HG02798 (cell line): ENCODE results near the gene SRRM5.
"Not testable (repeated sequence)": the region's sequence is repeated elsewhere in the genome, so short reads cannot be mapped to it uniquely, and the experiment has no call there.

ENCODE experiments used
- ATAC-seq: cut with Tn5 transposase; IDR thresholded peaks from one replicate; pipeline ENCODE4 v1.9.1; 2021; ENCODE audit warnings: mild to moderate bottlenecking; ENCODE audit not compliant: unreplicated experiment, poor library complexity

Gene SRRM5, protein sequence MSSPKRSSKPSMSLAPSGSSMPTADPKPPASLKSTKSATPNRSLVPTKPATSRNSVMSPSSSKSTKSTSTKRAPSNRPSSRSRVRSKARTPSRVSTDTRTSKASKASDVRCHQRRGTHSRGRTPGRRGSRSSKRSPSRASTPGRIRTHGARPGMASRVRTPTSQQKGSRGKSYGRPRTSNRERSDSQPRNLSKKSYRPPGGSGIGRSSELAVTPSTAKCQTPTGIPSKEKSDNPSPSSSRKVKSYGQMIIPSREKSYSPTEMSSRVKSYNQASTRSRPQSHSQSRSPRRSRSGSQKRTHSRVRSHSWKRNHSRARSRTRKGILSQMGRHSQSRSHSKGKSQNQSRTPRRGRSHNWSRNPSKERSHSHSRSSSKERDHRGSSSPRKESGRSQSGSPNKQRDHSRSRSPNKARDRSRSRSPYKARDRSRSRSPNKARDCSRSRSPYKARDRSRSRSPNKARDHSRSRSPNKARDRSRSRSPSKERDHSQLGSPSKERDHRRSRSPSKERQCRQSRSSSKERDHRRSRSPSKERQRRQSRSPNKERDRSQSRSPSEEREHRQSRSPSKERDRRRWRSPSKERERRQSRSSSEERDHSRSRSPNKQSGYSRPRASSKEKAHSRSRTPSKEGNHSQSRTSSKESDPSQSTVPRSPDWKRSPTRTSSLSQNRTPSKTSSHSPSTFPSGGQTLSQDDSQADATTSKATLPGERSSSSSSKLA

GRCh38 chr19:43611788-43612187, at the start of gene SRRM5:
Gene SRRM5 (plus strand): TSS chr19:43612088. CDS start chr19:43612122, 34 bp downstream.
- no peak for ATAC-seq

DNA sequence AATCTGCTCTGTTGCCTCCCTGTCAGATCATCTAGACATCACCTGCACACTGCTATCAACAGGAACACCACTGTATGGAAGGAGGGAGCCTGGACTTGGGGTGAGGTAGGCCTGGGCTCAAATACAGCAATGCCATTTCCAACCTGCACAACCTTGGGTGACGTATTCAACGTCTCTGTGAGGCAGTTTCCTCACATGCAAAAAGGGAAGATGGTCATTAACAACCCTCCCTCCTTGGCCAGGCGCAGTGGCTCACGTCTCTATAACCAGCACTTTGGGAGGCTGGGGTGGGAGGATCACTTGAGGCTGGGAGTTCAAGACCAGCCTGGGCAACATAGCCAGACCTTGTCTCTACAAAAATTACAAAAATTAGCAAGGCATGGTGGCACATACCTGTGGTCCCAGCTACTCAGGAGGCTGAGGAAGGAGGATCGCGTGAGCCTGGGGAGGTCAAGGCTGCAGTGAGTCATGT, 49.6 kb upstream of the SRRM5 start:
- no peak for ATAC-seq

DNA sequence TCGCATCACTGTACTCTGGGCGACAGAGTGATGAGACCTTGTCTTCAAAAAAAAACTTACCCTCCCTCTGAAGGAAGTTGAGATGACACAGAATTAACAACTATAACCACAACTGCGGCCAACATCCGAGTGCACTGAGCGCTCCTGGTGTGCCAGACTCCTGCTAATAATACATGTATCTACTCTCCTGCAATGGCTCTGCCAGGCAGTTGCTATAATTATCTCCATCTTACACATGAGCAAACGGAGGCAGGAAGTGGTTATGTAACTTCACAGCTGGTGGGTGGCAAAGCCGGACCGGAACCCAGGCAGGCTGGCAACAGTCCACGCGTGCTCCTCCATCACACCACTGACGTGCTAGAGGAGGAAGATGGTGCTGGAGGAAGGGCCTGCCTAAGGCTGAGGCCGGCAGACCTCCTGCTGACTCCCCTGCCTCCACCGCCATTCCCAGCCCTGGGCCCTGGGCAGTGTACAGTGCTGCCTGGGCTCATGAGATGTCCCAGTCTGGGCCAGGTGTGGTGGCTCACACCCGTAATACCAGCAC, 49.1 kb upstream of the SRRM5 start:
- ATAC-seq: peak; percentile 69

GRCh38 chr19:43563816-43564457, 48.0 kb upstream of the SRRM5 start:
- ATAC-seq: no peak

DNA sequence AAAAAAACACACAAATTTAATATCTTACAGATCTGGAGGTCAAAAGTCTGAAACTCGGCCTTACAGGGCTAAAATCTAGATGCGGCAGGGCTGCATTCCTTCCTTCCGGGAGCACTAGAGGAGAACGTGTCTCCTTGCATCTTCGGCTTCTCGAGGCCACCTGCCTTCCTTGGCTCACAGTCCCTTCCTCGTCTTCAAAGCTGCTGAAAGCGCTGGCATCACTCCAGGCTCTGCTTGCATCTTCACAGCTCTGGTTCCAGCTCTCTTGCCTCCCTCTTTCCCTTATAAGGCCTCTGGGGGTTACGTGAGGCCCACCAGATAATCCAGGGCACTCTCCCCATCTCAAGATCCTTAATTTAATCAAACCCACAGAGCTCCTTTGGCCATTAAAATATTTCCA, 47.1 kb upstream of the SRRM5 start:
- no peak for ATAC-seq

DNA sequence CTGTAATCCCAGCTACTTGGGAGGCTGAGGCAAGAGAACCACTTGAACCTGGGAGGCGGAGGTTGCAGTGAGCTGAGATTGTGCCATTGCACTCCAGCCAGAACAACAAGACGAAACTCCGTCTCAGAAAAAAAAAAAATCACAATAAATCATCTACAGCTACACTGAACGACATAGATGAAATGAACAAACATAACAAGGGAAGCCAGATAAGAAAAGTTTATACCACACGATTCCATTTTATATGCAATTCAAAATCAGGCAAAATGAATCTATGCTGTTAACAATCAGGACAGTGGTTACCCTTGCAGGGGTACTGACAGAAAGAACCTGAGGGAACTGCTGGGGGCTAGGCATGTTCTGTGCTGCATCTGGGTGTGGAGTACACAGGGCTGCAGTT, 42.2 kb upstream of the SRRM5 start:
- no peak for ATAC-seq

- no peak for ATAC-seq
These were observed 41.6 kb upstream of the SRRM5 start for GRCh38 chr19:43570174-43570791.

GRCh38 chr19:43572171-43572588, 39.7 kb upstream of the SRRM5 start:
- ATAC-seq: no peak

DNA sequence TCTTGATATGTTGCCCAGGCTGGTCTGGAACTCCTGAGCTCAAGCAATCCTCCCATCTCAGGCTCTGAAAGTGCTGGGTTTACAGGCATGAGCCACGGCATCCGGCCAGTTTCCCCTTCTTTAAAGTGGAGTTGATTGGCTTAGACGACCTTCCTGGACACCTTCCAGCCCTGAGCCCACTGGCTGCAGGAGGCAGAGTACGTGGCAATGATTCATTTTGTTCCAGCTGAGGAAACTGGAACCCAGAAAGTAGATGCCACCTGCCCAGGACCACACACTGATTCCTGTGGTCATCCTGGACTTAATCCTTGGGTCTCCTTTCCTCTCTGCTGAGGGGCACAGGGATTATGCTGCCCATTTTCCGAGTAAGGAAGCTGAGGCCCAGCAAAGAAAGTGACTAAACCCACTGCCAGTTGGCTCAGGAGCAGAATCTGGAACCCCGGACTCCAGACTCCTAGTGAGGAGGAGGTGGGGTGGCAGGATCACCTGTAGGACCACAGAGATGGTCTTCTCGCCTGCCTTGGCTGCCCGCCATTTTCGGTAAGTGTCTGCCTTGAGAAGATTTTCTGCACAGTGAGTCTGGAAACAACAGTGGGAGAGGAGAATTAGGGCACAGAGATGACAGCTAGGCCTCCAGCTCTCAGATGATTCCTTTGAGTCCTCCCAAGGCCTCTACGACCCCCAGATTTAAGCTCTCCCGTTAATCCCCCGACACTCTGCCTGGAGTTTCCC, 37.3 kb upstream of the SRRM5 start:
- ATAC-seq: no peak

DNA sequence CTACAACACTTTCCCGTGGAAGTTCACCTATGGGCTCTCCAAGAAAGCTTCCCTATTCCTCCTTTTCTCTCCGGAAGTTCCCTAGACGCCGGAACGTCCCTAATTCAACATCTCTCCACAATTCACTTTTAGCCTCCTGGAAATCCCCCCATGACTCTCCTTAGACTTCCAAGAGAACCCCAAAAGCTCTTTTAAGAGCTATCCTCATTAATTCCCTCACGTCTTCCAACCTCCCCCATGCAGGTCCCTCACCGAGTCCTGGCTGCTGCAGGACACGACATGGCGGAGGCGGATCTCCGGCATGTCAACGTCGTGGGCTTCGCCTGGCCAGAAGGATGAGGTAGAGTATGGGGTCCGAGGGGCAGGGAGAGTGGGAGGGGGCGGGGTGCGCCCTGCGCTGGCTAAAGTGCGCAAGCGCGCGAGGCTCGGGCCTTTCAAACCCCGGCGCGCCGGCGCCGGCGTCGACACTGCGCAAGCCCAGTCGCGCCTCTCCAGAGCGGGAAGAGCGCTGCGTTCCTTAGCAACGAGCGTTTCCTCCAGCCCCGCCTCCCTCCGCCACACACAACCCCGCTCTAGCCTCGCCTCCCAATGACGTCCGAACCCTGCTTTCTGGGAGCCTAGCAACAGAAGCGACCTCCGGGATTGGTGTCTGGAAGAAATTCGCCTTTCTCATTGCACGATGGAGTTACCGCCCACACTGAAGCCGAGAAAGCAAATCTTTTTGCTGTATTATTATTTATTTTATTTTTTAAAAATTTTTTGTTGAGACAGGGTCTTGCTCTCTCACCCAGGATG, 36.5 kb upstream of the SRRM5 start, which contains the start of the genes PINLYP and XRCC1:
TSS of gene PINLYP (plus strand) at position 646 of the 795 bp plus-strand sequence. CDS start 1,391 bp downstream, outside the sequence.
TSS of gene XRCC1 (minus strand) at position 372 of the 795 bp plus-strand sequence. CDS start at position 303, 69 bp downstream.
- peak; percentile 97 for ATAC-seq

- no peak for ATAC-seq
These were observed 35.7 kb upstream of the SRRM5 start for GRCh38 chr19:43575955-43576878.

- no peak for ATAC-seq
These were observed 33.1 kb upstream of the SRRM5 start for GRCh38 chr19:43578787-43579186.

DNA sequence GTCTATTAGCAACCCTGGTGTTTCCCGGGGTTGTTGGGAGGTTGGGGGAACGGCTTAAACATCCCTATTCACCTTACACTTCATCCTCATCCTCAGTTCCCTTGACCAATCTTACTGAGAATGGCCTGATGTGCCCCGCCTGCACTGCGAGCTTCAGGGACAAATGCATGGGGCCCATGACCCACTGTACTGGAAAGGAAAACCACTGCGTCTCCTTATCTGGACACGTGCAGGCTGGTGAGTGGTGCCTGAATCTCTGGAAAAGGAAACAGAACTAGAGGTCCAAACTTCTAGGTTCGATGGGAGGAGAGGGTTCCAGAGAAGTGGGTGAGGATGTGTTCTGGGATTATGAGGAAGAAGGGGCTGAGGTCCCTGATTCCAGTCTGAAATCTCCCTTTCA, 30.4 kb upstream of the SRRM5 start:
- ATAC-seq: no peak

DNA sequence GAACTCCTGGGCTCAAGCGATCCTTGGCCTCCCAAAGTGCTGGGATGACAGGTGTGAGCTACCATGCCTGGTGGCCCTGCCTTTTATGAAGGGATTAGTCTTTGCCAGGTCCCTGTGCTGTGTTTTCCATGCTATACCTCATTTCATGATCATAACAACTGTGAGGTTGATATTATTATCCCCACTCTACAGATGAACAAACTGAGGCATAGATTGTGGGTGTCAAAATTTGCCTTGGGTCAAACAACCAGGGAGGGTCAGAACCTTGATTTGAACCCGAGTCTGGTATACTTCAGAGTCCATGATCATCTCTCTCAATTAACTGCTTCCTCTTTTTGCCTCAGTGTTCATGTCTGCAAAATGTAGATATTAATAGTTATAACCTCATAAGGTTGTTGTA, 29.4 kb upstream of the SRRM5 start:
- no peak for ATAC-seq

DNA sequence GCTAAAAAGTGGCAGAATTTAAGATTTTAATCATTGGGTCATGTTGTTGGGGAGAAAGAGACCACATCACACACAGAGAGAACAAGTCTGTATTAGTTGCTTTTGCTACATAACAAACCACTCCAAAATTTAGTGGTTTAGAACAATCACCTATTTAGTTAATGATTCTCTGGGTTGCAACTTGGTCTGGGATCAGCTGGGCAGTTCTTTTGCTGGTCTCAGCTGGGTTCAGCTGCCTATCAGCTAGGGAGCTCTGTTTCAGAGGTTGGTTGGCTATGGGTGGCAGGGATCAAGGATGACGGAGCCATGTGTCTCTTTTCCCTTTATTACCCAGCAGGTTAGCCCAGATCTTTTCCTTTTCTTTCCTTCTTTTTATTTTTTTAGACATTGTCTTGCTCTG, 27.4 kb upstream of the SRRM5 start:
- ATAC-seq: no peak

GRCh38 chr19:43586346-43586745, 25.5 kb upstream of the SRRM5 start:
- ATAC-seq: no peak

GRCh38 chr19:43587029-43587428, 24.9 kb upstream of the SRRM5 start:
- ATAC-seq: not testable (repeated sequence)

DNA sequence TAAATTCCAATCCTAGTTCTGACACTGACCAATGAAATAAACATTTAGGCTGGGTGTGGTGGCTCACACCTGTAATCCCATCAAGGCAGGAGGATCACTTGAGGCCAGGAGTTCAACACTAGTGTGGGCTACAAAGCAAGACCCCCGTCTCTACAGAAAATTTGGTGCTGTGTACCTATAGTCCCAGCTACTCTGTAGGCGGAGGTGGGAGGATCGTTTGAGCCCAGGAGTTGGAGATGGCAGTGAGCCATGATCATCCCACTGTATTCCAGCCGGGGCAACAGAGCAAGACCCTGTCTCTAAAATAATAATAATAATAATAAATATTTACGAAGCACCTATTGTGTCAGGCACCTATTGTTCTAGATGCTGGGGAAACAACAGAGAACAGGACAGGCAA, 22.6 kb upstream of the SRRM5 start:
- no peak for ATAC-seq
